GM12878 (cell line): ENCODE measurements around the gene UGT1A7. TPM values are rescaled to one million over a fixed set of nuclear protein-coding genes. Genes with fewer than 3 reads are reported as not detected.

Experiments used
- ATAC-seq: fragments of 200-7000 bp; cut with Tn5 transposase; 3 replicates; pipeline ENCODE4 v1.9.1; 2020; ENCODE audit warnings: mild to moderate bottlenecking, moderate library complexity
- BruUV-seq: library from RNA; stranded (reverse); fragments of 400-500 nt; replicated peaks from 2 replicates; lab custom pipeline; 2021; lab: Mats Ljungman, UMichigan
- CTCF ChIA-PET: fragments of 300-600 bp; sonication (Branson Sonifier 250); formaldehyde crosslinking; extraction: SDS; loops from one replicate; lab custom pipeline; 2021; ENCODE audit warnings: inconsistent platforms; lab: Yijun Ruan, JAX
- POLR2A ChIA-PET: fragments of 350-600 bp; formaldehyde crosslinking; extraction: SDS; loops from one replicate; lab custom pipeline; 2021; ENCODE audit warnings: inconsistent platforms; lab: Charles Lee
- RAD21 ChIA-PET: fragments of 300-600 bp; sonication (Branson Sonifier 250); formaldehyde crosslinking; loops from one replicate; lab custom pipeline; 2023; ENCODE audit warnings: antibody characterized with exemption; ENCODE audit not compliant: unreplicated experiment; lab: Charles Lee
- SMC1A ChIA-PET: fragments of 300-600 bp; sonication (Branson Sonifier 250); formaldehyde crosslinking; loops from one replicate; lab custom pipeline; 2023; ENCODE audit not compliant: unreplicated experiment, uncharacterized antibody; lab: Charles Lee
- DNase-seq: peaks from one replicate; pipeline ENCODE4 v3.0.0-alpha.2; 2011; ENCODE audit warnings: low read depth, low spot score
- FAIRE-seq: peaks from 3 replicates; lab custom pipeline; 2011; peaks lifted over from hg19 to GRCh38; lab: Jason Lieb, UNC
- H2AFZ ChIP-seq: 2 replicates; pipeline ENCODE4 v1.6.0; 2011; ENCODE audit warnings: low read depth, low read length, control low read depth; ENCODE audit not compliant: control insufficient read depth
- H3K27ac ChIP-seq: 2 replicates; pipeline ENCODE4 v1.5.1; 2011; ENCODE audit warnings: control low read depth; ENCODE audit not compliant: control insufficient read depth, insufficient read depth
- H3K27me3 ChIP-seq, 2 experiments: replicated peaks in 1 of 2; 2 replicates each; pipeline versions ENCODE4 v1.6.0 to v1.6.1; 2011; ENCODE audit warnings: low read length in 1 of 2; ENCODE audit not compliant: control insufficient read depth in 2 of 2, insufficient read depth in 2 of 2
- H3K36me3 ChIP-seq, 2 experiments: 2 replicates each; pipeline ENCODE4 v1.5.1; 2011; ENCODE audit warnings: low read length in 1 of 2; ENCODE audit not compliant: control insufficient read depth in 2 of 2, insufficient read depth in 2 of 2
- H3K4me1 ChIP-seq: 2 replicates; pipeline ENCODE4 v1.6.1; 2011; ENCODE audit warnings: mild to moderate bottlenecking, low read length, moderate library complexity, mixed read lengths; ENCODE audit not compliant: control insufficient read depth, insufficient read depth
- H3K4me2 ChIP-seq: 2 replicates; pipeline ENCODE4 v1.6.0; 2011; ENCODE audit warnings: control low read depth; ENCODE audit not compliant: control insufficient read depth, insufficient read depth
- H3K4me3 ChIP-seq: fragments of 200-600 bp; sonication (generic); 2 replicates; pipeline ENCODE4 v1.5.1; 2016
- H3K79me2 ChIP-seq: 2 replicates; pipeline ENCODE4 v1.6.0; 2011; ENCODE audit warnings: low read length; ENCODE audit not compliant: control insufficient read depth, insufficient read depth
- H3K9ac ChIP-seq: 2 replicates; pipeline ENCODE4 v1.8.0; 2011; ENCODE audit warnings: low read length, control low read depth, mixed read lengths; ENCODE audit not compliant: control insufficient read depth, insufficient read depth
- H3K9me3 ChIP-seq: replicated peaks from 3 replicates; pipeline ENCODE4 v1.5.1; 2011; ENCODE audit warnings: mild to moderate bottlenecking, low read length; ENCODE audit not compliant: control insufficient read depth, insufficient read depth
- H4K20me1 ChIP-seq: 2 replicates; pipeline ENCODE4 v1.6.0; 2011; ENCODE audit not compliant: control insufficient read depth, insufficient read depth
- CBX5 ChIP-seq: sonication (generic); IDR thresholded peaks from 2 replicates; pipeline ENCODE4 v1.6.1; 2016; ENCODE audit warnings: low read depth, moderate library complexity, mild to moderate bottlenecking, inconsistent platforms
- EZH2 ChIP-seq: IDR thresholded peaks from 2 replicates; pipeline ENCODE4 v1.6.1; 2012; ENCODE audit warnings: low read depth, mild to moderate bottlenecking, control low read depth, inconsistent platforms, low read length, borderline replicate concordance; ENCODE audit not compliant: control insufficient read depth
- HDAC2 ChIP-seq: fragments of 200-600 bp; sonication (generic); IDR thresholded peaks from 2 replicates; pipeline ENCODE4 v1.6.1; 2017
- NBN ChIP-seq: fragments of 450-650 bp; IDR thresholded peaks from 2 replicates; pipeline ENCODE4 v1.6.1; 2016
- NFYA ChIP-seq: IDR thresholded peaks from 2 replicates; pipeline ENCODE4 v1.6.1; 2011; ENCODE audit warnings: low read depth, mild to moderate bottlenecking, low read length, improper control_type of control experiment, borderline replicate concordance
- RAD21 ChIP-seq: IDR thresholded peaks from 2 replicates; pipeline ENCODE4 v1.6.1; 2011; ENCODE audit warnings: mild to moderate bottlenecking, low read depth, low read length, moderate library complexity; ENCODE audit not compliant: insufficient read depth
- SREBF1 ChIP-seq: IDR thresholded peaks from 2 replicates; pipeline ENCODE4 v1.6.1; 2012; ENCODE audit warnings: mild to moderate bottlenecking, low read length
- STAT1 ChIP-seq: fragments of 450-650 bp; conservative IDR thresholded peaks from 2 replicates; pipeline ENCODE4 v1.6.1; 2014; ENCODE audit warnings: antibody characterized with exemption, mild to moderate bottlenecking
- ZBTB4 ChIP-seq: fragments of 450-650 bp; formaldehyde crosslinking; IDR thresholded peaks from 2 replicates; pipeline ENCODE4 v1.4.0; 2022; ENCODE audit warnings: mild to moderate bottlenecking, moderate library complexity
- WGBS: methylation state at CpG from one replicate; pipeline ENCODE4 v1.1.6; 2016; ENCODE audit warnings: low lambda C conversion rate; ENCODE audit not compliant: insufficient replicate concordance, insufficient coverage; ENCODE audit errors: missing lambda C conversion rate; 5-methylcytosine and 5-hydroxymethylcytosine counted together
- in situ Hi-C: fragments of 300-500 bp; cut with MboI; formaldehyde crosslinking; loops from 9 replicates; pipeline ENCODE4 v1.14.3; 2018; ENCODE audit warnings: mixed read lengths
- intact Hi-C: fragments of 100-400 bp; cut with micrococcal nuclease; formaldehyde crosslinking; loops from one replicate; pipeline ENCODE4 v1.14.2; 2022; ENCODE audit not compliant: unreplicated experiment
- polyA plus RNA-seq, 11 experiments: library from polyadenylated mRNA; depleted of rRNA in 4 of 11; unstranded in 6 of 11; stranded (reverse) in 5 of 11; fragments of >200 nt; fragmentation: Nextera tagmentation in 4 of 11; fragmentation: Illumina TruSeq in 1 of 11; extraction: Ambion mirVana in 4 of 11; extraction: Trizol in 1 of 11; gene quantifications; 1 replicate in 1 of 11; 2 replicates in 10 of 11; pipeline versions ENCODE4 v1.2.1 to v1.2.3, GENCODE V29; 2011 to 2016; ENCODE audit warnings: inconsistent platforms in 2 of 11, missing spikeins in 2 of 11, low read depth in 1 of 11
- total RNA-seq, 4 experiments: library from RNA; depleted of rRNA in 3 of 4; stranded (reverse); fragments of >200 nt in 3 of 4; fragmentation: Illumina TruSeq in 1 of 4; extraction: Trizol in 1 of 4; gene quantifications; 2 replicates each; pipeline versions ENCODE4 v1.2.1 to v1.2.3, GENCODE V29; 2013 to 2021
- TF ChIP-seq, protein P1 (sequence below): fragments of 150-350 bp; IDR thresholded peaks from 2 replicates; pipeline ENCODE4 v1.6.1; 2014; ENCODE audit warnings: mild to moderate bottlenecking, low read depth, low read length
- TF ChIP-seq, protein P2 (sequence below): fragments of 450-650 bp; IDR thresholded peaks from 2 replicates; pipeline ENCODE4 v1.6.1; 2018; ENCODE audit warnings: borderline replicate concordance, mild to moderate bottlenecking; ENCODE audit not compliant: partially characterized antibody

Gene UGT1A7
- total and polyA plus RNA-seq, 10 of the 15 experiments (the other 5 are each of a cell fraction or from before 2014, with no cell fraction given), result not detected

DNA sequence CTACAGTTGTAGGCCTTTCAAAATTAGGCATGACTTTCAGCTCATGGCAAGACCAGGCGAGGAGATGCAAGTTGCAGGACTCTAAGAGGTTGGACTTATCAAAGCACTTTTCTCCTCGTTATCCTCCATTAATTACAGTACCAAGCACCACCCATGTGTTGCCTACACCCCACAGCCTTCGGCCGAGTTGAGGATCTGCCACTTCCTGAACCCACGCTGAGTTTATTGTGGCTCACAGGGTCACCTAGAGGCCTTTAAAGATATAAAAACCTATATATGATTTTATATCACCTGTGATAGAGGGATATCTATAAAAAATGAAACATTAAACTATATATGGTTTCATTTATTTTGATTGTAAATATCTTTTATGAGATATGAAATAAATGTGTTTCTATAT, 42.9 kb upstream of the UGT1A7 start:
- TF ChIP-seq EZH2, result no peak
- TF ChIP-seq SREBF1, result no peak
- TF ChIP-seq RAD21, result 0 out of 2 replicates have a peak, but pooled peaks have one; percentile 28
- H3K4me3 ChIP-seq, result no peak overlapping the region
- DNase-seq (no peak), ATAC-seq (peak; percentile 53), FAIRE-seq (no peak)
- WGBS, result 22% methylated on average over 5 of the region's 5 CpGs
- H3K4me2 ChIP-seq, result no peak overlapping the region
- in situ Hi-C loops, result no loop called here
- ChIA-PET RAD21 (no interaction called here), POLR2A (no interaction called here), SMC1A (no interaction called here), CTCF (no interaction called here)
- no peak overlapping the region for H3K9ac ChIP-seq
- no peak overlapping the region for H3K27ac ChIP-seq
- no peaks in the 10 kb centered on the region for H4K20me1 ChIP-seq
- no peaks in the 10 kb centered on the region for H3K4me1 ChIP-seq
- intact Hi-C loops, result no loop called here
- BruUV-seq, result no TSS peak
- no peaks in the 10 kb centered on the region; the same call in 2 of the 3 replicates for H3K9me3 ChIP-seq
- no peaks in the 10 kb centered on the region for H3K27me3 ChIP-seq
- no peak overlapping the region for H2AFZ ChIP-seq
- no peaks in the 10 kb centered on the region for H3K36me3 ChIP-seq
- H3K79me2 ChIP-seq, result no peaks in the 10 kb centered on the region

GRCh38 chr2:233639860-233640259, 41.8 kb upstream of the UGT1A7 start:
- Histone ChIP-seq H3K4me2 (no peak overlapping the region), H3K27ac (no peak overlapping the region), H3K4me1 (no peaks in the 10 kb centered on the region), H4K20me1 (no peaks in the 10 kb centered on the region), H3K27me3 (no peaks in the 10 kb centered on the region), H3K79me2 (no peaks in the 10 kb centered on the region), H3K9ac (no peak overlapping the region), H3K4me3 (no peak overlapping the region), H3K36me3 (no peaks in the 10 kb centered on the region), H3K9me3 (no peaks in the 10 kb centered on the region; the same call in 2 of the 3 replicates), H2AFZ (no peak overlapping the region)
- ATAC-seq, result no peak
- TF ChIP-seq NFYA (no peak), STAT1 (no peak), CBX5 (no peak), HDAC2 (no peak), ZBTB4 (CRISPR knock-in tag) (no peak), NBN (no peak)
- TF ChIP-seq, protein P1, sequence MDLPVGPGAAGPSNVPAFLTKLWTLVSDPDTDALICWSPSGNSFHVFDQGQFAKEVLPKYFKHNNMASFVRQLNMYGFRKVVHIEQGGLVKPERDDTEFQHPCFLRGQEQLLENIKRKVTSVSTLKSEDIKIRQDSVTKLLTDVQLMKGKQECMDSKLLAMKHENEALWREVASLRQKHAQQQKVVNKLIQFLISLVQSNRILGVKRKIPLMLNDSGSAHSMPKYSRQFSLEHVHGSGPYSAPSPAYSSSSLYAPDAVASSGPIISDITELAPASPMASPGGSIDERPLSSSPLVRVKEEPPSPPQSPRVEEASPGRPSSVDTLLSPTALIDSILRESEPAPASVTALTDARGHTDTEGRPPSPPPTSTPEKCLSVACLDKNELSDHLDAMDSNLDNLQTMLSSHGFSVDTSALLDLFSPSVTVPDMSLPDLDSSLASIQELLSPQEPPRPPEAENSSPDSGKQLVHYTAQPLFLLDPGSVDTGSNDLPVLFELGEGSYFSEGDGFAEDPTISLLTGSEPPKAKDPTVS, result no peak
- TF ChIP-seq, protein P2, sequence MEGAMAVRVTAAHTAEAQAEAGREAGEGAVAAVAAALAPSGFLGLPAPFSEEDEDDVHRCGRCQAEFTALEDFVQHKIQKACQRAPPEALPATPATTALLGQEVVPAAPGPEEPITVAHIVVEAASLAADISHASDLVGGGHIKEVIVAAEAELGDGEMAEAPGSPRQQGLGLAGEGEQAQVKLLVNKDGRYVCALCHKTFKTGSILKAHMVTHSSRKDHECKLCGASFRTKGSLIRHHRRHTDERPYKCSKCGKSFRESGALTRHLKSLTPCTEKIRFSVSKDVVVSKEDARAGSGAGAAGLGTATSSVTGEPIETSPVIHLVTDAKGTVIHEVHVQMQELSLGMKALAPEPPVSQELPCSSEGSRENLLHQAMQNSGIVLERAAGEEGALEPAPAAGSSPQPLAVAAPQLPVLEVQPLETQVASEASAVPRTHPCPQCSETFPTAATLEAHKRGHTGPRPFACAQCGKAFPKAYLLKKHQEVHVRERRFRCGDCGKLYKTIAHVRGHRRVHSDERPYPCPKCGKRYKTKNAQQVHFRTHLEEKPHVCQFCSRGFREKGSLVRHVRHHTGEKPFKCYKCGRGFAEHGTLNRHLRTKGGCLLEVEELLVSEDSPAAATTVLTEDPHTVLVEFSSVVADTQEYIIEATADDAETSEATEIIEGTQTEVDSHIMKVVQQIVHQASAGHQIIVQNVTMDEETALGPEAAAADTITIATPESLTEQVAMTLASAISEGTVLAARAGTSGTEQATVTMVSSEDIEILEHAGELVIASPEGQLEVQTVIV, result no peak
- CTCF ChIA-PET, result no interaction called here
- no peak for FAIRE-seq
- SMC1A ChIA-PET, result no interaction called here
- in situ Hi-C loops, result no loop called here
- RAD21 ChIA-PET, result no interaction called here
- no TSS peak for BruUV-seq
- intact Hi-C loops, result no loop called here
- POLR2A ChIA-PET, result no interaction called here
- no peak for DNase-seq
